HG03025 (cell line): ENCODE results near the gene ABCC5.
A peak's percentile ranks its signal among the peaks of the same experiment; 100 is the strongest.
"Not testable (repeated sequence)": the region's sequence is repeated elsewhere in the genome, so short reads cannot be mapped to it uniquely, and the experiment has no call there.

ENCODE experiments used
- ATAC-seq: cut with Tn5 transposase; IDR thresholded peaks from one replicate; pipeline ENCODE4 v1.9.1; 2021; ENCODE audit warnings: mild to moderate bottlenecking, moderate library complexity; ENCODE audit not compliant: unreplicated experiment, low FRiP score

Gene ABCC5

GRCh38 chr3:184016811-184017671 is 643 bp downstream of the ABCC5 start:
- ATAC-seq, result peak; percentile 51

GRCh38 chr3:184016169-184016570 is 1.5 kb downstream of the ABCC5 start:
- no peak for ATAC-seq

- no peak for ATAC-seq
These were observed 2.2 kb downstream of the ABCC5 start for GRCh38 chr3:184015381-184016019.

- ATAC-seq, result no peak
These were observed 5.5 kb downstream of the ABCC5 start for GRCh38 chr3:184011937-184012889.

GRCh38 chr3:184011230-184011876 is 6.3 kb downstream of the ABCC5 start:
- no peak for ATAC-seq

- no peak for ATAC-seq
These were observed 9.5 kb downstream of the ABCC5 start for GRCh38 chr3:184008161-184008560.

- ATAC-seq, result not testable (repeated sequence)
These were observed 10.4 kb downstream of the ABCC5 start for GRCh38 chr3:184007143-184007813.

GRCh38 chr3:184005941-184006507 is 11.7 kb downstream of the ABCC5 start:
- peak; percentile 61 for ATAC-seq

- ATAC-seq, result no peak
These were observed 13.2 kb downstream of the ABCC5 start for GRCh38 chr3:184004476-184004875.

- ATAC-seq, result no peak
These were observed 14.3 kb downstream of the ABCC5 start for GRCh38 chr3:184003187-184003967.

GRCh38 chr3:184002469-184002868 is 15.2 kb downstream of the ABCC5 start:
- no peak for ATAC-seq

- ATAC-seq, result no peak
These were observed 15.9 kb downstream of the ABCC5 start for GRCh38 chr3:184001761-184002160.

- no peak for ATAC-seq
These were observed 26.3 kb downstream of the ABCC5 start for GRCh38 chr3:183991403-183991802.

- ATAC-seq, result no peak
These were observed 29.4 kb downstream of the ABCC5 start for GRCh38 chr3:183988216-183988790.

GRCh38 chr3:183987000-183987600 is 30.6 kb downstream of the ABCC5 start:
- ATAC-seq, result no peak

GRCh38 chr3:183984749-183985729 is 32.6 kb downstream of the ABCC5 start:
- ATAC-seq, result no peak
